GM19240 (cell line): ENCODE data around the gene DNAJC18.
"Not testable (repeated sequence)": the region's sequence is repeated elsewhere in the genome, so short reads cannot be mapped to it uniquely, and the experiment has no call there.

ENCODE experiments used
- DNase-seq: peaks from one replicate; pipeline ENCODE4 v3.0.0; 2011; ENCODE audit warnings: low spot score; ENCODE audit not compliant: insufficient read length

Gene DNAJC18

GRCh38 chr5:139461176-139461575, 21.9 kb upstream of the DNAJC18 start:
- no peak for DNase-seq

GRCh38 chr5:139460455-139460854, 21.1 kb upstream of the DNAJC18 start:
- DNase-seq, result no peak

GRCh38 chr5:139459451-139459934, 20.2 kb upstream of the DNAJC18 start:
- DNase-seq, result no peak

GRCh38 chr5:139458580-139459407, 19.5 kb upstream of the DNAJC18 start:
- DNase-seq, result no peak

- no peak for DNase-seq
These were observed 18.5 kb upstream of the DNAJC18 start for GRCh38 chr5:139457653-139458306.

GRCh38 chr5:139457241-139457640, 17.9 kb upstream of the DNAJC18 start:
- DNase-seq, result no peak

GRCh38 chr5:139456776-139457175, 17.5 kb upstream of the DNAJC18 start:
- no peak for DNase-seq

- no peak for DNase-seq
These were observed 15.4 kb upstream of the DNAJC18 start for GRCh38 chr5:139454568-139455290.

- no peak for DNase-seq
These were observed 14.6 kb upstream of the DNAJC18 start for GRCh38 chr5:139453683-139454567.

GRCh38 chr5:139451878-139452660, 12.7 kb upstream of the DNAJC18 start:
- DNase-seq, result no peak

- DNase-seq, result no peak
These were observed 11.9 kb upstream of the DNAJC18 start for GRCh38 chr5:139451176-139451575.

GRCh38 chr5:139446956-139447779, 7.8 kb upstream of the DNAJC18 start:
- no peak for DNase-seq

GRCh38 chr5:139445325-139446170, 6.2 kb upstream of the DNAJC18 start:
- DNase-seq, result no peak

GRCh38 chr5:139443831-139444453, 4.6 kb upstream of the DNAJC18 start:
- no peak for DNase-seq

- not testable (repeated sequence) for DNase-seq
These were observed 1.1 kb upstream of the DNAJC18 start for GRCh38 chr5:139440416-139440815.

- DNase-seq, result no peak
These were observed 665 bp downstream of the DNAJC18 start for GRCh38 chr5:139438707-139439012.

GRCh38 chr5:139435676-139436075, 3.6 kb downstream of the DNAJC18 start:
- no peak for DNase-seq

- no peak for DNase-seq
These were observed 7.6 kb downstream of the DNAJC18 start for GRCh38 chr5:139431706-139432105.
